GM21619 (cell line): ENCODE data around the gene HOXB6.

Experiments
- ATAC-seq: cut with Tn5 transposase; IDR thresholded peaks from one replicate; pipeline ENCODE4 v1.9.1; 2021; ENCODE audit not compliant: unreplicated experiment

The HOXB6 gene

DNA sequence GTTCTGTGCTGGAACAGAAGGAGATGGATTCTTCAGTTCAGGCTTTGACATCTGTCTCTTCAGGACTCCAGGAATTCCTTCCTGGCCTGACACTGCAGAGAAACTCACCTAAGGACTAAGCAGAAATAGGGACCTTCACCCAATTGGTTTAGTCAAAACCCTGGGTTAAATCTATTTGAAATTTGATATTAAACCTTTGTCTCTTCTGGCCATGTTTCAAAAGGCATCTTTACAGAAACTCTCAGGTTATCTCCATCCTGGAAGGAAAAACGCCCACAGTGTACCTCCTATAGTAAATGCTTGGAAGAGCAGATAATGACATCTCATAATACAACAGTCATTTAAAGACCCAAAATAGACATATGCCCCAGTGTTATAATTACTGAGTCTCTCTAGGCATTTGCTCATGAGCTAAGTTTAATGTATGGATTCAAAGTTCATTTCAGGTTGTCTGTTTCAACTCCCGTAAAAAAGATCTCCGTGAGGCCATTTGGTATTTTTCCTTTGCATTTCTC is 21.0 kb downstream of the HOXB6 start:
- no peak for ATAC-seq

- ATAC-seq = no peak
These were observed 22.1 kb downstream of the HOXB6 start for GRCh38 chr17:48582750-48583069.

- ATAC-seq = no peak
These were observed 24.8 kb downstream of the HOXB6 start for GRCh38 chr17:48579760-48580554.

DNA sequence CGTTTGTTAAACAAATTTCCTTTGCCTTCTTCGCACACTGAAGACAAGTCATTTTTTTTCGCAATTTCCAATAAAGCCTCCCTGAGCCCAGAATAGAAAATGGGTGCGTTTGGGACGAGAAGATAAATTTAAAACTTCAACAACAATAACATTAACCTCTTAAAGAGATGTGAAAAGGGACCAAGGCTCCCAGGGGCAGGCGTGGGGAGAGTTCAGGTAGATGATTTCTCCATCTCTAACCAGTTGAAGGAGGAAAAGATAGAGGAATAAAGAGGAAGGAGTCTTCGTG is 25.4 kb downstream of the HOXB6 start:
- no peak for ATAC-seq

DNA sequence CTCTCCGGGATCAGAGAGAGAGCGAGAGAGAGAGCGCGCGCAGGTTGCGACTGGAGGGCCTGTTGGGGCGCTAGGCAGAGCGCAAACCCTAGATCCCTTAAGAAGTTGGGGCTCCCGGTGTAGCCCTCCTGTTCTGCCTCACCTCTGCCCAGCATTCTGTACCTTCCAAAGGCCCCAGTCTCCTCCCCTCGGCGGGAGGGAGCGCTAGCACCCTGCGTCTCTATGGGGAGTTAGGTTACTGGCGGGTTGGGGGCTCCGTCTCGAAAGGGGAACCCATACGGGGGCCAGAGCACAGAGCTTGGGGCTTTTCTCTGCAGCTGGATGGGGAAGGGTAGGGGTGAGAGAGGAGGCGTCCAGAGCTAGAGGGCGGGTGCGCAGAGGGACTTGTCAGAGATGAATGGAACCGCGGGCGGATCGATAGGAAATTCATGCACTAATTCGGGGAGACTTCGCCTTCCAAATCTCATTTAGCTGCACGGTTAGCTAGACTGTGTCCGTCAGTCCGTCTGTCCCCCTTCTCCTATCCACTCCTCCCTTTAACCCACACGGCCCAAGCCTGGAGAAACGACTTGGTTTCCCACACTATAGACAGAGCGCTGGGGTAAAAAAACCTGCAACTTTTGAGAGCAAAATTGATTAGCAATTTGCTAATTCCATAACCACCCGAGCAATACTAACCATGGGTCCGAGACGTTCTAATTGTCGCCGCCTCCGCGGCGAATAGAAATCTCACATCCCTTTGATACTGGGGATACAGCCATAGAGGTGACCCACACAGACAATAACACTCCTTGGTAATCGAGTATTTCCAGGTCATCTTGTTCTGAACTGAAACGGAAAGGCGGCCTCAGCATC is 25.9 kb downstream of the HOXB6 start:
- peak; percentile 36 for ATAC-seq

DNA sequence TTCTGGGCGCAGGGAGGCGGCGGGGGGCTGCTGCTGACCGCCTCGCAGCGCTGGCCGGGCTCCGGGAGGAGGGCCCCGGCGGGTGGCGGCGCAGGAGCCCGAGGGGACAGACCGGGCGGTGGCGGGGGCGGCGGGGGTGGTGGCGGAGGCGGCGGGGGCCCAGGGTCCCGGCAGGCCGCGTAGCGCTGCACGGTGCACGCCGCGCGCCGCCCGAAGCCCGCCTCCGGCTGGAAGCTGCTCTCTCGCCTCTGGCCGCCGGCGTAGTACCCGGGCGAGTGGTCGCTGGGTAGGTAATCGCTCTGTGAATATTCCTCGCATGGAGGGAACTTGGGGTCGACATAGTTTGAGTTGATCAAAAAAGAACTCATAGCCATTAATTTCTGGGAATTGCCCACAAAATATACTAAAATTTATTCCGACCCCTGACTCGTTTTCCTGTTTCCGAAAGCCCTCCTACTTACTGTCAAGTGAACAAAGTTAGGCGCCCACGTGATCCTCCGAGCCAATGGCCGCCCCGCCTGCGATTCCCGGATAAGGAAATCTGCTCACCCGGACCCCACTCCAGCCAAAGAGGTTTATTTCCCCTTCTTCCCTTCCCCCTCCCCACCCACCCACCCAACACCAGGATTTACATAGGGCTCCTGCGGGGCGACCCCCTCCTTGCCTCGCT is 26.7 kb downstream of the HOXB6 start, which contains the start of gene HOXB4:
Gene HOXB4 (minus strand): TSS at position 405 of the 670 bp plus-strand sequence. CDS start 31 bp downstream, at position 374.
- peak; percentile 44 for ATAC-seq

DNA sequence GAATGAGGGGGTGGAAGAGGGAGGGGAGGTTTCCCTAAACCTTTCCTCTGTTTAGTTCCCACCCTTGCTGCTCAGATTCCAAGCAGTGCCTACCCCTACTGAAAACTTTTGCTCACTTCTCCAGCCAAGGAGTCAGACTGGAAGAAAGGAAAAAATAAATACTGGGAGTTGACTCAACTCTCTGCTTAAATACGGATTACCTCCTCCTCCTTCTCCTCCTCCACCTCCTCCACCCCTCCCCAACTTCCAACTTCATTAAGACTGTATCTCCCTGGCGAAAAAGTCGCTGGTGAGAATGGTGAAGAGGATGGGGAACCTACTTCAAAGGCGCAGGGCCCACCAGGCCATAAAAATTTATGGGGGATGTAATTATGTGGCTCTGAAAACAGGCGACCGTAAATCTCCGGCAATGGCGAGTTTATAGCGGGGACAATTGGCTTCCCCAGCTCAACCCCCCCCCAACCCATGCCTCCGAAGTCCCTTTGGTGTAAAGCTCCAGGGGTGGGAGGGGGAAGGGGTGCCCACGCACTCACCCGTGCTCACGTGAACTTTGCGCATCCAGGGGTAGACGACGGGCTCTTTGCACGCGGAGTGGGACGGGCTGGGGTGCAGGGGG is 27.3 kb downstream of the HOXB6 start:
- no peak for ATAC-seq

GRCh38 chr17:48576479-48577309 is 28.1 kb downstream of the HOXB6 start:
- no peak for ATAC-seq

DNA sequence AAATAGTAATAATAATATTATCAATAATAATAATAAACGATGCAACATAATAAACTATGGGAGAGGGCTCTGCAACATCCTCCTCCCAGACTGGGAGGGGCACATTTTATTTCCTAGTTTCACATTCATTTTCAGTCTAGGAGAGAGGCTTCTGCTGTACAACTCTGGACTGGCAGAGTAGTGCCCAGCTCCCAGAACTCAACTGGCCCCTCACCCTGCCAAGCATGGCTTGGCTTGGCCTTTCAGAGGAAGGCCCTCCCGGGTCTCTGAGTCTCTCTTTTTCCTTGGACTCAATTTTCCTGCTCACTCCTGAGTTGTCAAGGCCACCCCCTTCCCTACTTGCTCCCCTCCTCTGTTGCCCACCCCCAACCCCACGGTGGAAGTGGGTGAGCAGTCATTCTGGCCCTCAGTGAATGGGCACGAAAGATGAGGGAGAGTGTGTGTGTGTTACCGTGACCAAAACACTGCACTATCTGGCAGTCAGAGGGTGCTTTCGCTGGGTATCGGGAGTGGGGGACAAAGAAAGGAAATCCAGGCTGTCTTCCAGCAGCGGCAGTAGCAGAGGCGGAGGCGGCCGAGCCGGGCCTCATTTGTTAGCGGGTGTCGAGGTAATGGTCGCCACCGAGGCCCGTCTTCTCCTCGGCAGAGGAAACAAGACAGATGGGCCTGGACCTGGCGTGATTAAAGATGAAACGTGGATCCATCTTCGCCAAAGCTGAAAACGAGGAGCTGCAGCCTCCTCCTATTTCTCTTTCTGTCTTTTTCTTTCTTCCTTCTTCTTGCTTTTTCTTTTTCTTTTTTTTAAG is 28.9 kb downstream of the HOXB6 start:
- ATAC-seq = no peak

DNA sequence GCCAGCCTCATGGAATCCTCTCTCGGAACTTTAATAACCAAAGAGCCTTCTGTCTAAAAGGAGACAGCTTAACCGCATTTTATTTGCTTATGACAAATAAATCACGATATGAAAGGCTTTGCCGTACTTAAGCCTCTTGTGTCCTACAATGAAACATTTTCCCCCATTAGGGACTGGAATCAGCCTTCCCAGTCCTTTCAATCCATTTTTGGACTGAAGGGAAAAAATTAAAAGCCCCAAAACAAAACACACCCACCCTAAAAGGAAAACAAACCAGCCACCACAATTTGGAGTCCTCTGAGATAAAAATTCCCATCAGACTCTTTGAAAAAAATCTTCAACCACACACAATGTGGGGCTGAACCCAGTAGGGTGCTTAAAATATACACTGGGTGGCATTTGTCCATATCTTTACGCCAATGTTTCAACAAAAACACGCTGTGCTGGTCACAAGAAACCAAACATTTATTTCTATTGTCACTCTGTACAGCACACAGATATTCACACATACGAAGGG is 29.7 kb downstream of the HOXB6 start:
- ATAC-seq = no peak

DNA sequence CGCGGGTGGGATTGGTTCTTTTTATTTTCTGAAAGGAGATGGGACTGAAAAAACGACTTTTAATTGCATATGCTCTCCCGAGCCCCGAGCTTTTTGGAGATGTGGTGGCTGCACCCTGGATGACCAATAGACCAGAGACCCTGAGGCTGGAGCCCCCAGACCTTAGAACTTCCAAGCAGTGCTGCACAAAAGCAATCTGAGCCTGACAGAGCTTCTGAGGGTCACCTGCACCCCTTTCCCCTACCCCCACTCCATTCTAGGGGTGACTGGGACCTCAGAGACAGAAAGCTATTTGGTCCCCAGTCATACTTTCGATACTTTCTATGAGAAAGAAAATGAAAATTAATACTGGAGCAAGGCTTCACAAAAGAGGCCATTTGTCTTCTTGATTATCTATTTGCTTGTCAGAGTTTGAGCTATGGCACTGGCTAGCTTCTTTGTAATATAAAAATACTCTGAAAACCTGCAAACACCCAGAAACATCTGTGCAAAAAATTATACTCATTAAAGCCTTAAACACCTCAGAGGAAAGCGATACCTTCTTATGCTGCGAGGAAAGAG is 30.2 kb downstream of the HOXB6 start:
- ATAC-seq = no peak

DNA sequence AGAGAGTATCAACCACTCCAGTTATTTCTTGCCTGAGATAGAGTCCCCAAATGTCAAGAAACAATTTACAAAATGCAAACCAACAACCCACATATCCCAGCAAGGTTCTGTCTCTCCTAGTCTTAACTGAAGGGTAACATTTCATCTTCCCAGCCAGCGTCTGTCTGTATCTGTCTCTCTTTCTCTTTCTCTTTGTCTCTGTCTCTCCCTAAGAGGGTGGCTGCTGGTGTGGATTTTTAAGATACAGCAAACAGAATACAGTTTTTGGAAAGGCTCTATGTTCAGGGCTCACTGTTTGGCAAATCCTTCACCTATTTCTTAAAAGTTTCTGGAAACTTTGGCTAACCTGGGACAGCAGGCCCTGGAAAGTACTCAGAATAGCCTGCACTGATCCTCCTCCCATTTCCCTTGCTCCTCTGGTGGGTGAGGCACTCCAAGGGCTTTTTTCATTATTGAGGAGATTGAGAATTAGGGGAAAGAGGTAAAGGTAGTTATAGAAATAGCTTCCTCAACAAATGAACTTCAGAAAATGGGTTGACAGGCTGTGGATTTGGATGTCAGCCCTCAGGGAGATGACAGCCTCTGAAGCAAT is 32.9 kb downstream of the HOXB6 start:
- no peak for ATAC-seq

DNA sequence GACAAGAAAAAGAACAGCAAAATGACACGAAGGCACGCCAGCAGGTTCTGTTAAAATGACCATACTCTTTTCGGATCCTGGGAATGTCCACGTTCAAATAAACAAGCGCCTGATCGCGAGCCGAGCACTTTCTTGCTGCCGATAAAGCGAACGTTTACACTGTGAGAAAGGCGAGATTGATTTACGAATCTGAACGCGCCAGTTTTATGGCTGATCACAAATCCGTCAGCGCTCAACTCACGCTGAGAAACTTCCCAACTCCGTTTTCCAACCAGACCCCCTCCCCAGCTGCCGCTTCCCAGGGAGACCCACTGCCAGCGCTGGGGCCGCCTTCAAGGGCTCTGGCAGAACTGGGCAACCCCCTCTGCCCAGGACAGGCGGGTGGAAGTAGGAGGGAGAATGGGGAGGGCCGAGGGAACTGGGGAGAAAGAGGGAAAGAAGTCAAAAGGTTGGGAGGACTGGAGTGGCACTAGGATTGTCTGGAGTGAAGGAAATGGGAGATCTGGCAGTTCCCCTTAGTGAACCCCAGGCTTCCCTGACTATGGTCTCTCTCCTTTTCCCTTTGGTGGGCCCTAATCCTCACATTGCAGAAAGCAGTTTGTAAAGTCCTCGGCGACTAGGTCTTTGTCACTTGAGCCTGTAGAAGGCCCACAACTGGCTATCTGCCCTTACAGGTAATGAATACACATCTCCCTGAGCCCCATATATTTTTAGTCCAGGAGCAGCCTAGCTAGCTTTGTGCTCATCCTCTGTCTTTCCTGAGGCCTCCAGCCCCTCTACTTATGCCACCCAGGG is 33.6 kb downstream of the HOXB6 start:
- no peak for ATAC-seq

DNA sequence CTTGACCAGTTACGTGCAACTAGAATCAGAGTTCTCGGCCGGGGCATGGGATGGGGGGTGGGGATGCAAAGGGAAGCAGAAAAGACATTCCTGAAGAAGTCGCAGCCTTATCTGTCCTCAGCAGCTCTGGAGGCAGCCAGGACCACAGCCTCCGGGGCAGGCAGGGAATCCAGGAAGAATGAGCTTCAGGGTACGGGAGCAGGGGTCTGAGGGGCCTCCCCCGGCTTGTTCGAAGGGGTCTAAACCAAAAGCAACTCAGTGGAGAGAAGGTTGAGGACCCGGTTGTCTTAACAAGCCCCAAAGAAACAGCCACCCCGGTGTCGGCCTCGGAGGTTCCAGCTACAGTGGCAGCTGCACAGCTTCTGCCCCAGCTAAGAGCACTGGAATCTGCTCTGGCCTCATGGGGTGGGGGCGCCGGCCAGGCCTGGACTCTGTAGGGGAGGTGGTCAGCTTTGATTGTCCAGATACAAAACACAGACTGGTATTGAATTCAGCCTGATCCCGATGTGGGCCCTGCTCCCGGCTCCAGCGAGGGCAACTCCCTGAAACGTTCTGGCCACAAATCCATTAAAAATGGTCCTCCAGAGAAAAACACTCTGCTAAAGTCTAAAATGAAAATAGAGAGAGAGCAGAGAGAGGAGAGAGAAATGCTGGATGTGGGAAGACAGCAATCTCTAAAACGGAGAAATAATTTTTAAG is 34.3 kb downstream of the HOXB6 start:
- no peak for ATAC-seq

DNA sequence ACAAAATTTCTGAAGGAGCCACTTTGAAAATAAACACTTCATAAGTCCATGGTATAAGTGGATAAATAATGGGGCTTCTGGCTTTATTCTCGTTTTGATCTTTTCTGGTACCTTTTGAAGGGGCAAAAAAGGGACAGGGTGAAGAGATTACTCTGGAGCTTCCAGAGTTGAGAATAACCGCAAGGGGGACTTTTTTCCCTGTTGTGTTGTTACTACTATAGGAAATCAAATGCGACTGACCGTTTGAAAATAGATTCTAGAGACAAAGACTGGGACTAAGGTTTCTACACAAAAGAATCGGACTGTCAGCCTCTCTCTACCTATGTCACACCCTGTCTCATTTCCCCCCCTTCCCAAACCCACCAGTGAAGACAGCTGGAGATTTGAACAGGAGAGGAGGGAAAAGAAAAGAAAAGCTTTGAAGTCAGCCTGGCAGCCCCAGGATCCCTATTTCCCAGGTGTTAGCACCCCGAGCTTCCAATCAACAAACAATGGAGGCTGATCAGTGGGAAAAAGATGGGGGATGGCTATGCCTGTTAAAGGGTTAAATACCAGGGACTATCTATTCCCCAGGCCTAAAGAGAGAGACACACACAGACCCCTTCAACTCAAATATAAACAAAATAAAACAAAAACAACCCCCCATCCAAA is 35.0 kb downstream of the HOXB6 start:
- ATAC-seq = no peak

- ATAC-seq = no peak
These were observed 35.6 kb downstream of the HOXB6 start for GRCh38 chr17:48569240-48569582.
